Stimulated activated naive B cell treated with anti-CD40 and anti-IgM and Interleukin-4, amounts not matched to agents 10 μg/mL and 1 μg/mL and 100 μg/mL, for 72 hours (primary cell): Measurements from ENCODE around the gene QRSL1.
"Not testable (repeated sequence)": the region's sequence is repeated elsewhere in the genome, so short reads cannot be mapped to it uniquely, and the experiment has no call there.

Experiments
- ATAC-seq, 2 donors: fragments of 150-1000 bp; cut with Tn5 transposase; replicated peaks; 2 replicates each; pipeline ENCODE4 v1.10.0; 2021; ENCODE audit warnings: moderate library complexity in 1 of 2
- DNase-seq: peaks from one replicate; pipeline ENCODE4 v3.0.0; 2021
- H3K27ac Mint-ChIP-seq: one replicate; pipeline ENCODE4 v1.8.0; 2022; ENCODE audit warnings: mild to moderate bottlenecking, mixed read lengths
- H3K27me3 Mint-ChIP-seq, 2 donors: one replicate each; pipeline ENCODE4 v1.8.0; 2022; ENCODE audit warnings: mixed read lengths in 2 of 2
- H3K36me3 Mint-ChIP-seq, 2 donors: one replicate each; pipeline ENCODE4 v1.8.0; 2022; ENCODE audit warnings: mixed read lengths in 2 of 2, mild to moderate bottlenecking in 1 of 2
- H3K4me1 Mint-ChIP-seq, 2 donors: one replicate each; pipeline ENCODE4 v1.8.0; 2022; ENCODE audit warnings: mixed read lengths in 2 of 2, mild to moderate bottlenecking in 1 of 2
- H3K4me3 Mint-ChIP-seq, 2 donors: one replicate each; pipeline ENCODE4 v1.8.0; 2022; ENCODE audit warnings: mild to moderate bottlenecking in 2 of 2, mixed read lengths in 2 of 2, moderate library complexity in 1 of 2
- H3K9me3 Mint-ChIP-seq, 2 donors: one replicate each; pipeline ENCODE4 v1.8.0; 2022; ENCODE audit warnings: mixed read lengths in 2 of 2, mild to moderate bottlenecking in 1 of 2

The QRSL1 gene

DNA sequence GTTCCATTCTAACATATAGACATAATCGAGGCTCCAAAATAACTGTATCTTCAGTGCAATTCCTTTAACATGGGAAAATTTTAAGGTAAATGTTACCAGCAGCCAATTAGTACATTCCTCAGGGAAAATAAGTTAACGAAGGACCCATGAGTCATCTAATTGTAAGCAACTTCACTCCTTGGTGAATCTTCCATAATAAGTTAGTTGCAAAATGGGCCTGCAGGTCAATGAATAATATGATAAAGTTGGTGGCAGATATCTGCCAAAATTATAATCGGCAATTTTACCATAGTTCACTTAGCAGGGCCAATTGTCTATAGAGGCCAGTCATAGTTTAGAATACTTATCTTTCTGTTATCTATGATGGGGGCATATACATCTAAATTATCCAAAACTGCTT lies 42.3 kb downstream of the QRSL1 start:
- H3K4me3 Mint-ChIP-seq = no peak overlapping the region
- DNase-seq (no peak), ATAC-seq (no peak)
- H3K27ac Mint-ChIP-seq = no peak overlapping the region
- peaks cover 10 to 17% of the 10 kb centered on the region in 2 donors for H3K36me3 Mint-ChIP-seq
- H3K27me3 Mint-ChIP-seq = no peaks in the 10 kb centered on the region
- H3K9me3 Mint-ChIP-seq = peaks cover 1 to 3% of the 10 kb centered on the region in 2 donors
- H3K4me1 Mint-ChIP-seq = peaks cover 19 to 27% of the 10 kb centered on the region in 2 donors

DNA sequence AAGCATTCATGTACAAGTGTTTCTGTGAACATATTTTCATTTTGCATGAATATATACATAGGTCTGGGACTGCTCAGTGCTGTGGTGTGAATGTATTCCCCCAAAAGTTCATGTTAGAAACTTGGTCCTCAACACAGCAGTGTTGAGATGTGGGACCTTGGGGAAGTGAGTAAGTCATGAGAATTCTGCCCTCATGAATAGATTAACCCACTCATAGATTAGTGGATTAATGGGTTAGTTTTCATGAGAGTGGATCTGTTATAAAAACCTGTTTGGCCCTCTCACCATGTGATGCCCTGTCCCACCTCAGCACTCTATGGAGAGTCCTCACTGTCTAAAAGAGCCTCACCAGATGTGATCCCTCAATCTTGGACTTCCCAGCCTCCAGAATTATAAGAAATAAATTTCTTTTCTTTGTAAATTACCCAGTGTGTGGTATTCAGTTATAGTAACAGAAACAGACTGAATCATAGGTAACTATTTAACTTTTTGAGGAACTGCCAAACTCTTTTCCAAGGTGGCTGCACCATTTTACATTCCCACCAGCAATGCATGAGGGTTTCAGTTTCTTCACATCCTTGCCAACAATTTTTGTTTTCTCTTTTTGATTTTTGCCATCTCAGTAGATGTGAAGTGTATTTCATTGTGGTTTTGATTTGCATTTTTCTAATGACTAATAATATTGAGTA lies 45.3 kb downstream of the QRSL1 start:
- Mint-ChIP-seq H3K4me3 (no peak overlapping the region), H3K27ac (no peak overlapping the region), H3K4me1 (peaks cover 12 to 15% of the 10 kb centered on the region in 2 donors), H3K36me3 (peaks cover 4% of the 10 kb centered on the region in 2 donors), H3K27me3 (no peaks in the 10 kb centered on the region), H3K9me3 (peaks cover 1 to 3% of the 10 kb centered on the region in 2 donors)
- ATAC-seq = peak in 1 of 2 donors; percentile 16
- no peak for DNase-seq

DNA sequence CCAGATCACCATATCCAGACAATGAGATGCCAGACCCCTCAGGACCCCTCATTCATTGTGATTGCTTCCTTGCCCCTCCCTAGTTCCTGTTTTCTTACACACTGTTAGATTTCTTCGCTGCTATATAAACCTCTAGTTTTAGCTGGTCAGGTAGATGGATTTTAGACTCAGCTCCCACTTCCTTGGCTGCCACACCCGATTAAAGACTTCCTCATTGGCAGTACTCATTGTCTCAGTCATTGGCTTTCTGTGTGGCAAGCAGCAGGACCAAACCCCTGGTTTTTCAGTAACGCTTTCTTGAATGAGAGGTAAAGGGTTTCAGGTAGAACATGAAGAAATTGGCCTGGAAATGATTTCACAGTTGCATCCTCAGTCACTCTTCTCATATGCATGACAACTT lies 47.9 kb downstream of the QRSL1 start:
- H3K9me3 Mint-ChIP-seq = peaks cover 1 to 3% of the 10 kb centered on the region in 2 donors
- no peaks in the 10 kb centered on the region for H3K27me3 Mint-ChIP-seq
- peaks cover 12 to 15% of the 10 kb centered on the region in 2 donors for H3K4me1 Mint-ChIP-seq
- peaks cover 4% of the 10 kb centered on the region in 2 donors for H3K36me3 Mint-ChIP-seq
- DNase-seq (peak; percentile 8), ATAC-seq (peak; percentile 45 to 68)
- peak overlapping the region; percentile 84 for H3K27ac Mint-ChIP-seq
- peak overlapping the region in 1 of 2 donors; percentile 30 for H3K4me3 Mint-ChIP-seq

DNA sequence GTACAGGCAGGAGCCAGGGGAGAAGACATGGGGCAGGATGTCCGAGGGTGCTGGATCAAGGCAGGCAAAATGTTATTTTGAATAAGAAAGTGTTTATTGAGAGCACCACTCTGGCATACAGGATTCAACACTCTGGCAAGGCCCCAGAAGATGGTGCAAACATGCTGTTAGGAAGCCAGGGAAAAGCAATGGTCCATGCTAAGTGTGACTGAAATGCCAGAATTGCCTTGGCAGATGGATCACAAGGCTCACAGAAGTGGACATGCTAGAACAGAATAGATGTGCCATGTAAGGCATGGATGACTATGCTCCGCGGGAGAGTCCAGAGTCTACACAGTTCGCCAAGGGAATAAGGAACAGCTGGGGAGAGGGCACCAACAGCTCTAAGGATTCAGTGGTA lies 54.6 kb downstream of the QRSL1 start:
- H3K4me1 Mint-ChIP-seq = peaks cover 19 to 32% of the 10 kb centered on the region in 2 donors
- no peak overlapping the region for H3K4me3 Mint-ChIP-seq
- no peaks in the 10 kb centered on the region for H3K27me3 Mint-ChIP-seq
- no peaks in the 10 kb centered on the region for H3K9me3 Mint-ChIP-seq
- DNase-seq (no peak), ATAC-seq (no peak)
- H3K27ac Mint-ChIP-seq = peak overlapping the region; percentile 57
- H3K36me3 Mint-ChIP-seq = no peaks in the 10 kb centered on the region

DNA sequence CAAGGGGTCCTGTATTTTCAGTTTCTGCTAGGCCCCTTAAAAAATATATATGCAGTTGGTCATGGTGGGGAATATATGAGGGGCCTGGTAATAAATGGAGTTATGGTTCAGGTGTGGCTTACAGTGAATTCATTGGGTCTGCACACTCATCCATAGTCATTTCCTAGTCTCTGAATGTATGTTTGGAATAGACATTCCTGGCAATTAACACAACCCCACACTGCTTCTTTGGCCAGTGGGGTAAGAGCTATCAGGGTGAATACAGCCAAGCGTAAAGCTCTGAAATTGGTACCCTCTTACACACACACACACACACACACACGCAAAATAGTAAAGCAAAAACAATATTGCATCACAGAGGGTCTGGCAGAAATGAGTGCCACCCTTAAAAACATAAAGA lies 56.5 kb downstream of the QRSL1 start:
- ATAC-seq (no peak), DNase-seq (no peak)
- no peak overlapping the region for H3K4me3 Mint-ChIP-seq
- H3K9me3 Mint-ChIP-seq = no peaks in the 10 kb centered on the region
- H3K36me3 Mint-ChIP-seq = no peaks in the 10 kb centered on the region
- H3K27ac Mint-ChIP-seq = no peak overlapping the region
- H3K4me1 Mint-ChIP-seq = peaks cover 19 to 32% of the 10 kb centered on the region in 2 donors
- no peaks in the 10 kb centered on the region for H3K27me3 Mint-ChIP-seq

DNA sequence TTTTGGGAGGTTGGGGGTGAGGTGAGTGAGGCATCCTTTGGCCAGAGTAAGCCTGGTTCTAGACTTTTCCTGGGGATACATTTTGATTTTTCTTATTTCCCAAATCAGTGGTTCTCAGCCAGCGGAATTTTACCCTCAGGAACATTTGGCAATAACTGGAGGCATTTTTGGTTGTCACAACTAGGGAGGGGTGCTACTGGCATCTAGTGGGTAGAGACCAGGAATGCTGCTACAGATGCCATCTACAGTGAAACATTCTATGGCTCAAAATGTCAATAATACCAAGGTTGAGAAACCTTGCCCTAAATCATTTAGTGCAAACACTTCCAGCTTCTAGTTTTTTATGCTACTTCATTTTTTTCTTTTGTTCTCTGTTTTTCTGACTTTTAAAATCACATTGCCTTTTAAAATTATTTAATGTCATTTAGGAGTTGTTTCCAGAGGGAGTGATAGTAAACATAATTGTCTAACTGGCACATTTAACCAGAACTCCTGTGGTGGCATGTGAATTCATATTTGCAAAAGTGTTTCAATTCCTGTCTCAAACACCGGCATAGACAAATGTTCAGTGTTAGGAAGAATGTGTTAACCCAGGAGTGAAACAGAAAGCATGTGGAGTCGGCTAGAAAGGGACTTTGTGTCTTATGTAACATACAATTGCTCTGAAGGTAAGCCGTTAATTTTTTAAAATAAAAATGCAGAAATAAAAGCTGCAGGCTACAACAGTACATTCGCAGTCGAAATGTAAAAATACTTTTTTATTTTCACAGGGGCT lies 59.0 kb downstream of the QRSL1 start:
- peak overlapping the region; percentile 79 for H3K27ac Mint-ChIP-seq

DNA sequence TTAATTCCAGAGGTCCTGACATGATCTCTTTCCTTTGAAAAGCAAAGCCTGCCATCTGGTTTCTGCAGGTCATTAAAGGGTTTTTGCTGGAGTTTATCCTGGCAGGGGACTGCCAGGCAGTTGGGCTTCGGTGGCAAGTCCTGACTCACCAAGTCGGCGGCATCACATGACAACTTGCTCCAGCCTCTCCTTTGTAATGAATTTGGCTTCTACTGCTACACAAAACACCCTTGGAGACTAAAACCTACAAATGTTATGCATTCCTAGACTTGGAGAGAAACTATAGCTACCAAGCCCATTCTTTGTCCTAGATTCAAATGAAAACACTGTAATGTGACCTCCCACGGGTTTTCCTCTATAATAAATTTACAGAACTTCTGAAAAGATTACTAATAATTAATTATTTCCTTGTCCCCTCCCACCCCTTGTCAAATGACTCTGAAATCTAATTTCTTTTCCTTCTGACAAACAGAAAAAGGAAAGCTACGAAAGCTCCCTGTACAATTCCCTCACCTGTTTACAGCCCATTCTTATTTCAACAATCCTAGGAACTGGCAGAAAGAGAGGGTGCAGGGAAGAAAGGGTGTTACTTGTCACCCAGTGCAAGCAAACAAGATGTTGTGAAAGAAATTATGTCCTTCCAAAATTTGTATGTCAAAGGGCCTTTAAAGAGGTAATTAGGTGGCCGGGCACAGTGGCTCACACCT lies 62.9 kb downstream of the QRSL1 start:
- no peak overlapping the region for H3K4me3 Mint-ChIP-seq
- H3K27me3 Mint-ChIP-seq = no peaks in the 10 kb centered on the region
- ATAC-seq = no peak
- no peaks in the 10 kb centered on the region for H3K36me3 Mint-ChIP-seq
- DNase-seq = no peak
- H3K9me3 Mint-ChIP-seq = no peaks in the 10 kb centered on the region
- peaks cover 27 to 52% of the 10 kb centered on the region in 2 donors for H3K4me1 Mint-ChIP-seq
- no peak overlapping the region for H3K27ac Mint-ChIP-seq

More for the DNA sequence above, 59.0 kb downstream of the QRSL1 start:
- ATAC-seq = peak in 1 of 2 donors; percentile 36
- Mint-ChIP-seq H3K27me3 (no peaks in the 10 kb centered on the region), H3K9me3 (no peaks in the 10 kb centered on the region), H3K36me3 (no peaks in the 10 kb centered on the region), H3K4me1 (peaks cover 16 to 35% of the 10 kb centered on the region in 2 donors), H3K4me3 (peak overlapping the region in 1 of 2 donors; percentile 30)
- DNase-seq = no peak

DNA sequence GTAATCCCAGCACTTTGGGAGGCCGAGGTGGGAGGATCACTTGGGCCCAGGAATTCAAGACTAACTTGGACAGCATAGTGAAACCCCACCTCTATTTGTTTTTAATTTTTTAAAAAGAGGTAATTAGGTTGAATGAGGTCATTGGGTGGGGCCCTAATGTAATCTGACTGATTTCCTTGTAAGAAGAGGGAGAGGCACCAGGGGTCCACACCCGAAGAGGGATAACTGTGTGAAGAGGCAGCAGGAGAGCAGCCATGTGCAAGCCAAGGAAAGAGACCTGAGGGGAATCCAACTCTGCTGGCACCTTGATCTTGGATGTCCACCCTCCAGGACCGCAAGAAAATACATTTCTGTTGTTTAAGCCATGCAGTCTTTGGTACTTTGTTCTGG lies 63.4 kb downstream of the QRSL1 start:
- Mint-ChIP-seq H3K27ac (no peak overlapping the region), H3K4me1 (peaks cover 30 to 57% of the 10 kb centered on the region in 2 donors), H3K9me3 (no peaks in the 10 kb centered on the region), H3K4me3 (no peak overlapping the region), H3K36me3 (no peaks in the 10 kb centered on the region), H3K27me3 (no peaks in the 10 kb centered on the region)
- no peak for ATAC-seq
- no peak for DNase-seq

DNA sequence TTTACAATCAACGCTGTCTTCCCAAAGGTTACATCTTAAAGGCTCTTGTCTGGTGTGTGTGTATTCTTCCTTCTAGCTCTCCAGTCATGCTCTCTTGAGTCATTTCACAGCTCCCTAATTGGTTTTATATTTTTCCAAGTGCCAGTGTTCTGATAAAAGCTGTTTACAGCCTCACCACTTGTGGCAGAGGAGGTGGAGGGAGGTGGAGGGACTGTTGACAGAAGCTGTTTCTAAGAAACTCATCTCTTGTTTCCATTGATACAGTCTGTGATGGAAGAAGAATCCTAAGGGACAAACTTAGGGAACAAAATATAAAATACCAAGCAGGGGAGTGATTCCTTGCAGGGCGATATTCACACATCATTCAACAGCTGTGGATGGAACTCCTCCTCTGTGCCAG lies 64.0 kb downstream of the QRSL1 start:
- Mint-ChIP-seq H3K27ac (no peak overlapping the region), H3K9me3 (no peaks in the 10 kb centered on the region), H3K4me1 (peaks cover 30 to 57% of the 10 kb centered on the region in 2 donors), H3K4me3 (no peak overlapping the region), H3K27me3 (no peaks in the 10 kb centered on the region), H3K36me3 (no peaks in the 10 kb centered on the region)
- ATAC-seq (no peak), DNase-seq (no peak)

DNA sequence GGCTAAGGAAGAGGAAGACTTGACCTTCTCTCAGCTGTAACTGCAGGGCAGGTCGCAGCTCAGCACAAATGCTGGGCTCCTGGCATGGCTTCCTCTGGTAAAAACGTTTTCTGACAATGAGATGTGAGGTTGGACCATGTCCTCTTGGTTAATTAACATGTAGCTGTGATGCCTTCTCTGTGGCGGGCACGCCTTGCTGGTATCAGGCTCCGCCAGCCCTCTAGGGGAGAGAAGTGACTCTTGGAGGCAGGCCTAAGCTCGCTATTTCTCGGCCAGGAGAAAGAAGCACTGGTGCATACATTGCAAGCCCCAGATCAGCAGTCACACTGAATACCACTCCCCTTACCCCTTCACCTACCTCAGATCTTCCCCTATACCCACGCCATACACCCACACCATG lies 65.0 kb downstream of the QRSL1 start:
- Mint-ChIP-seq H3K9me3 (no peaks in the 10 kb centered on the region), H3K4me3 (peak overlapping the region in 1 of 2 donors; percentile 43), H3K27ac (peak overlapping the region; percentile 1), H3K27me3 (no peaks in the 10 kb centered on the region), H3K4me1 (peaks cover 29 to 57% of the 10 kb centered on the region in 2 donors), H3K36me3 (no peaks in the 10 kb centered on the region)
- DNase-seq (no peak), ATAC-seq (peak; percentile 52 to 73)

DNA sequence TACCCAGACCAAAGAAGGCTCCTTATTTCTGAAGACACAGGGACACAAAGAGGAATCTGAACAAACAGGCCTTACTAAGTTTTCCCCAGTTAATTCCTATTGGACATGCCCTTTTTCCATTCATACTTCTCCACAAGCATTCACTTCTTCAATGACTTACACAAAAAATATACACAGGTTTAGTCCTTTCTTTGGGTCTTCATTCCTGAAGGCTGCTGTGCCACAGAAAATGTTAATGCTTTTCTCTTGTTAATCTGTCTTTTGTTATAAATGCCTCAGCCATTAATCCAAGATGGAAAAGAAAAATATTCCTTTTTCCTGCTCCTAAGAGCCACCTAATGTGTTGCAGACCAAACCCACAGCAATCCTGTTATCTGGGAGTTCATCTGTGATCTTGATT lies 71.2 kb downstream of the QRSL1 start:
- Mint-ChIP-seq H3K36me3 (peaks cover 6 to 10% of the 10 kb centered on the region in 2 donors), H3K9me3 (peaks cover 4 to 5% of the 10 kb centered on the region in 2 donors), H3K4me1 (peaks cover 48 to 79% of the 10 kb centered on the region in 2 donors), H3K27me3 (no peaks in the 10 kb centered on the region), H3K27ac (peak overlapping the region; percentile 5), H3K4me3 (no peak overlapping the region)
- DNase-seq (no peak), ATAC-seq (no peak)

DNA sequence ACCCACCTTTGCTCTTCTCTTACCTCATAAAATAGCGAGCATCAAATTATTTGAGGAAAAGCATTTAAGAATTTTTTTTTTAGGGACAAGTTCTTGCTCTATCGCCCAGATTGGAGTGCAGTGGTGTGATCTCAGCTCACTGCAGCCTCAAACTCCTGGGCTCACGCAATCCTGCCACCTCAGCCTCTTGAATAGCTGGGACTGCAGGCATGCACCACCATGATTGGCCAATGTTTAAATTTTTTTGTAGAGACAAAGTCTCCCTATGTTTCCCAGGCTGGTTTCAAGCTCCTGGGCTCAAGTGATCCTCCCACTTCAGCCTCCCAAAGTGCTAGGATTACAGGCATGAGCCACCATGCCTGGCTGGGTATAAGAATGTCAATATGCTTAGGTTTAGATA lies 71.8 kb downstream of the QRSL1 start:
- H3K27ac Mint-ChIP-seq = not testable (repeated sequence)

DNA sequence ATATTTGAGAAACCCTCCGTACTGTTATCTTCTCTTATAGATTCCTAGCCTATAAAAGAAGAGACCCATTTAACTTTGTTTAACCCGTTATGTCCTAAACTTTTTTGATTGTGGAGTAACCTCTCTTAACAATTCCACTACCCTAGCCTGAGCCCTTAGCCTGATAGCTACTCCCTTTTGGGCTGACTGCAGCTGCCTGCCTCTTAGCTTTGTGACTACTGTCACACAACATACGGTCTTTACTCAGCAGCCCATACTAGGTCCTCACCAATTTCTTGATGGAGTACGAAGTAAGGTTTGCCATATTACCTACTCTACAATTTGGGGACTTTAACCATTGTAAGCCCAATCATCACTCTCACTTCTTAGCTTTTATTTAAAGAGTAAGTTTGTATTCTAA lies 72.7 kb downstream of the QRSL1 start:
- Mint-ChIP-seq H3K27me3 (no peaks in the 10 kb centered on the region), H3K4me1 (peaks cover 44 to 75% of the 10 kb centered on the region in 2 donors), H3K4me3 (peak overlapping the region; percentile 77 to 84), H3K27ac (peak overlapping the region; percentile 94), H3K9me3 (peaks cover 4 to 7% of the 10 kb centered on the region in 2 donors), H3K36me3 (peaks cover 6 to 10% of the 10 kb centered on the region in 2 donors)
- ATAC-seq = peak; percentile 59 to 62
- DNase-seq = no peak

More for the DNA sequence above, 71.8 kb downstream of the QRSL1 start:
- H3K27me3 Mint-ChIP-seq, H3K4me3 Mint-ChIP-seq, DNase-seq, H3K36me3 Mint-ChIP-seq, H3K9me3 Mint-ChIP-seq, ATAC-seq: not testable (repeated sequence)
- H3K4me1 Mint-ChIP-seq = peaks cover 44 to 79% of the 10 kb centered on the region in 2 donors

DNA sequence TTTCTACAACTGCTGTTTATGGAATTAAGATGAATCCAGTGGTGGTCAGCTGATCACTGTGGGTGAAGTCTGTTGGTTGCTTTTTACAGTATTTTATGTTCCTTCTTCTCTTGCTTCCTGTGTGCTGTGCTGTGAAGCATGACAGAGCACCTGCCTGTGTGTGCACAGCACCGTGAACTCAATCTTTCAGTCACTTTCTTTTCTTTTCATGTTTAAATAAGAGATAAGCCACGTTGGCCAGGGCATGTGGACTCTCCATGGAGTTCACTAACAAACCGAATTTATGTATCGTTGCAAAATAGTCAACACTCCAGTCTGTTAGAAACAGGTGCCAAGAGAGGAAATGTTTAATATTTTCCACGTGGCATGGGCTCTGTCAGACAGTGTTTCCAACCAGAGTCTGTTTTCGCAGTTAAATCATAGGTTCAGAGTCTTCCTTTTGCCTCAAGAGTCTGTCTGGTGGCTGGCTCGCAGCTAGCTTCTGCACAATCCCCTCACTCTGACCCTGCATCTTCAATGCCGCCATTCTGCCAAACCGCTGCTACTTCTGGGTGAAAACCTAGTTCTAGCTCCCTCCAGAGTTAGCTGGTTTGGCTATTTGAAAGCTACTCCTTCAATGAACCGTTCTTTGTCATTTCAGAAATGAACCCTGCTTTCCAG lies 73.2 kb downstream of the QRSL1 start:
- peak overlapping the region; percentile 77 to 84 for H3K4me3 Mint-ChIP-seq
- DNase-seq = peak; percentile 49
- H3K27ac Mint-ChIP-seq = peak overlapping the region; percentile 94
- peaks cover 4 to 7% of the 10 kb centered on the region in 2 donors for H3K9me3 Mint-ChIP-seq
- H3K27me3 Mint-ChIP-seq = no peaks in the 10 kb centered on the region
- peaks cover 6 to 10% of the 10 kb centered on the region in 2 donors for H3K36me3 Mint-ChIP-seq
- H3K4me1 Mint-ChIP-seq = peaks cover 41 to 75% of the 10 kb centered on the region in 2 donors
- peak; percentile 94 to 97 for ATAC-seq
